Measurements from ENCODE around the gene SSMEM1.

The SSMEM1 gene

DNA sequence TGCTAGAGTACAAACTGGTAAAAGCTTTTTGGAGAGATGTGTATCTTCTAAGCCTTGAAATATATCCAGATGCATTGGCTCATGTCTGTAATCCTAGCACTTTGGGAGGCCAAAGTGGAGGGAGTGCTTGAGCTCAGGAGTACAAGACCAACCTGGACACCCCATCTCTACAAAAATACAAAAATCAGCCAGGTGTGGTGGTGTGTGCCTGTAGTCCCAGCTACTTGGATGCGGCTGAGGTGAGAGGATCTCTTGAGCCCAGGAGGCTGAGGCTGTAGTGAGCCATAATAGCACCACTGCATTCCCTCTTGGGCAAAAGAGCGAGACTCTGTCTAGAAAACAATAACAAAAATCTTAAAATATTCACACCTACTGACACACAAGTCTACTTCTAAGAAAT lies 28.0 kb upstream of the SSMEM1 start:
- H3K27me3 ChIP-seq (replicated peaks; ENCODE audit: insufficient read depth, low read length) = no peaks in the 10 kb centered on the region
- H2AFZ ChIP-seq (ENCODE audit: low read length) = no peak overlapping the region
- H3K9me3 ChIP-seq (replicated peaks; ENCODE audit: insufficient read depth, low read length) = no peaks in the 10 kb centered on the region
- no peaks in the 10 kb centered on the region for H3K4me1 ChIP-seq (ENCODE audit: low read length)
- no peaks in the 10 kb centered on the region; the same call in 1 of the 2 replicates for H3F3A ChIP-seq (ENCODE audit: insufficient read depth, low read length)
- H3K9me2 ChIP-seq (replicated peaks; ENCODE audit: insufficient read depth, low read length) = no peaks in the 10 kb centered on the region
- no peaks in the 10 kb centered on the region; the same call in 1 of the 2 replicates for H4K20me1 ChIP-seq (ENCODE audit: insufficient read depth, low read length)
- H3K4me2 ChIP-seq (ENCODE audit: low read depth, low read length) = no peak overlapping the region
- TF ChIP-seq, protein P1, sequence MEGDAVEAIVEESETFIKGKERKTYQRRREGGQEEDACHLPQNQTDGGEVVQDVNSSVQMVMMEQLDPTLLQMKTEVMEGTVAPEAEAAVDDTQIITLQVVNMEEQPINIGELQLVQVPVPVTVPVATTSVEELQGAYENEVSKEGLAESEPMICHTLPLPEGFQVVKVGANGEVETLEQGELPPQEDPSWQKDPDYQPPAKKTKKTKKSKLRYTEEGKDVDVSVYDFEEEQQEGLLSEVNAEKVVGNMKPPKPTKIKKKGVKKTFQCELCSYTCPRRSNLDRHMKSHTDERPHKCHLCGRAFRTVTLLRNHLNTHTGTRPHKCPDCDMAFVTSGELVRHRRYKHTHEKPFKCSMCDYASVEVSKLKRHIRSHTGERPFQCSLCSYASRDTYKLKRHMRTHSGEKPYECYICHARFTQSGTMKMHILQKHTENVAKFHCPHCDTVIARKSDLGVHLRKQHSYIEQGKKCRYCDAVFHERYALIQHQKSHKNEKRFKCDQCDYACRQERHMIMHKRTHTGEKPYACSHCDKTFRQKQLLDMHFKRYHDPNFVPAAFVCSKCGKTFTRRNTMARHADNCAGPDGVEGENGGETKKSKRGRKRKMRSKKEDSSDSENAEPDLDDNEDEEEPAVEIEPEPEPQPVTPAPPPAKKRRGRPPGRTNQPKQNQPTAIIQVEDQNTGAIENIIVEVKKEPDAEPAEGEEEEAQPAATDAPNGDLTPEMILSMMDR (IDR thresholded peaks at IDR 0.05; ENCODE audit: low read length) = no peak
- no peak for TF ChIP-seq EZH2phosphoT487 (IDR thresholded peaks at IDR 0.05; ENCODE audit: low read length)
- no peak for TF ChIP-seq EZH2 (optimal IDR thresholded peaks at IDR 0.05; ENCODE audit: low read depth, low read length)
- no peak overlapping the region for H3K27ac ChIP-seq (ENCODE audit: low read length)
- DNase-seq = no peak
- H3K36me3 ChIP-seq (replicated peaks; ENCODE audit: insufficient read depth, low read length) = peaks cover 17% of the 10 kb centered on the region; the same call in 1 of the 2 replicates
- no peak overlapping the region for H3K4me3 ChIP-seq (ENCODE audit: low read length)
- no peaks in the 10 kb centered on the region for H3K79me2 ChIP-seq (ENCODE audit: low read length)
- H3K9ac ChIP-seq (ENCODE audit: low read length) = no peak overlapping the region

DNA sequence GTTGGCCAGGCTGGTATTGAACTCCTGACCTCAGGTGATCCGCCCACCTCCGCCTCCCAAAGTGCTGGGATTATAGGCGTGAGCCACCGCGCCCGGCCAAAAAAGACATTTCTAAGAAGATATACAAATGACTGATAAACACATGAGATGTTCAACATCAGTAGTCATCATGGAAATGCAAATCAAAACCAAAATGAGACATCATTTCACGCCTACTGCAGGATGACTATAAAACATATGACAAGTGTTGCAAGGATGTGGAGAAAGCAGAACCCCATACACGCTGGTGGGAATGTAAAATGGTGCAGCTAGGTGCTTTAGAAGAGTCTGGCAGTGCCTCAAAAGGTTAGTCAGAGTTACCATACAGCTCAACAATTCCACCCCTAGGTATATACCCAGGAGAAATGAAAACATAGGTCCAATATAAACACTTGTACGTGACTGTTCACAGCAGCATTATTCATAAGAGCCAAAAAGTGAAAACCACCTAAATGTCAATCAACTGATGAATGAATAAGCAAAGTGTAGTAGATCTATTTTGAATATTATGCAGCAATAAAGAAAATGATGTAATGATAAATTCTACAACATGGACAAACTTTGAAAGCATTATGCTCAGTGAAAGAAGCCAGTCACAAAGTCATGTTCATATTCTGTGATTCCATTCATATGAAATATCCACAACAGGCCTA lies 26.9 kb upstream of the SSMEM1 start:
- no peaks in the 10 kb centered on the region for H3K27me3 ChIP-seq (replicated peaks; ENCODE audit: insufficient read depth, low read length)
- H3K36me3 ChIP-seq (replicated peaks; ENCODE audit: insufficient read depth, low read length) = peaks cover 17% of the 10 kb centered on the region; the same call in 1 of the 2 replicates
- H3K9me3 ChIP-seq (replicated peaks; ENCODE audit: insufficient read depth, low read length) = no peaks in the 10 kb centered on the region
- H3K9ac ChIP-seq (ENCODE audit: low read length) = no peak overlapping the region
- no peaks in the 10 kb centered on the region for H3K79me2 ChIP-seq (ENCODE audit: low read length)
- no peak overlapping the region for H3K4me2 ChIP-seq (ENCODE audit: low read depth, low read length)
- DNase-seq = no peak
- no peak for TF ChIP-seq EZH2phosphoT487 (IDR thresholded peaks at IDR 0.05; ENCODE audit: low read length)
- TF ChIP-seq, protein P1 (IDR thresholded peaks at IDR 0.05; ENCODE audit: low read length) = no peak
- no peak for TF ChIP-seq EZH2 (optimal IDR thresholded peaks at IDR 0.05; ENCODE audit: low read depth, low read length)
- no peaks in the 10 kb centered on the region for H3K9me2 ChIP-seq (replicated peaks; ENCODE audit: insufficient read depth, low read length)
- H2AFZ ChIP-seq (ENCODE audit: low read length) = no peak overlapping the region
- no peaks in the 10 kb centered on the region for H3K4me1 ChIP-seq (ENCODE audit: low read length)
- no peak overlapping the region for H3K27ac ChIP-seq (ENCODE audit: low read length)
- H4K20me1 ChIP-seq (ENCODE audit: insufficient read depth, low read length) = no peaks in the 10 kb centered on the region; the same call in 1 of the 2 replicates
- H3F3A ChIP-seq (ENCODE audit: insufficient read depth, low read length) = no peaks in the 10 kb centered on the region; the same call in 1 of the 2 replicates
- no peak overlapping the region for H3K4me3 ChIP-seq (ENCODE audit: low read length)

DNA sequence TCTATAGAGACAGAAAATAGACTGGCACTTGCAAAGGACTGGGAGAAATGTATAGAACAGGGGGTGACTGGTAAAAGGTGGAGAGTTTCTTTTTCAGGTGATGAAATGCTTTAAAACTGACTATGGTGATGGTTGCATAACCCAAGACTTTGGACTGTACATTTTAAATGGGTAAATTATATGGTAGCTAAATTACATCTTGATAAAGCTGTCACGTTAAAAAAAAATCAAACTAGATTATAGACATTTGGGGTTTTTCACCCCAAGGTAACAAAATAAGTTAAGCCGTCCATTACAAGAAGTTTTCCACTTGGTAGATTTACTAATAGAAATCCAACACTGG lies 26.4 kb upstream of the SSMEM1 start:
- Histone ChIP-seq H3K9ac (ENCODE audit: low read length) (no peak overlapping the region), H3K4me1 (ENCODE audit: low read length) (no peaks in the 10 kb centered on the region), H3K4me2 (ENCODE audit: low read depth, low read length) (no peak overlapping the region), H2AFZ (ENCODE audit: low read length) (no peak overlapping the region), H3K79me2 (ENCODE audit: low read length) (no peaks in the 10 kb centered on the region), H3K9me3 (replicated peaks; ENCODE audit: insufficient read depth, low read length) (no peaks in the 10 kb centered on the region), H3K27ac (ENCODE audit: low read length) (no peak overlapping the region), H3K4me3 (ENCODE audit: low read length) (no peak overlapping the region), H4K20me1 (ENCODE audit: insufficient read depth, low read length) (no peaks in the 10 kb centered on the region), H3K9me2 (replicated peaks; ENCODE audit: insufficient read depth, low read length) (no peaks in the 10 kb centered on the region), H3K36me3 (replicated peaks; ENCODE audit: insufficient read depth, low read length) (peaks cover 17% of the 10 kb centered on the region; the same call in 1 of the 2 replicates), H3K27me3 (replicated peaks; ENCODE audit: insufficient read depth, low read length) (no peaks in the 10 kb centered on the region), H3F3A (ENCODE audit: insufficient read depth, low read length) (no peaks in the 10 kb centered on the region)
- TF ChIP-seq, protein P1 (IDR thresholded peaks at IDR 0.05; ENCODE audit: low read length) = no peak
- no peak for TF ChIP-seq EZH2 (optimal IDR thresholded peaks at IDR 0.05; ENCODE audit: low read depth, low read length)
- TF ChIP-seq EZH2phosphoT487 (IDR thresholded peaks at IDR 0.05; ENCODE audit: low read length) = no peak
- no peak for DNase-seq

All from MM.1S (cell line).